Gastrocnemius medialis (tissue), 4 donors: Measurements from ENCODE around the gene OCEL1. TPM values are rescaled to one million over a fixed set of nuclear protein-coding genes. Genes with fewer than 3 reads are reported as not detected.
A peak's percentile ranks its signal among the peaks of the same experiment; 100 is the strongest.

Source experiments
- ATAC-seq, 2 donors: fragments of 150-250 bp; one replicate each; pipeline ENCODE4 v1.9.1; 2016
- DNase-seq, 2 donors: peaks; one replicate each; pipeline ENCODE4 v3.0.0-alpha.2; 2019
- H3K27ac ChIP-seq, 4 donors: fragments of 200-600 bp; sonication (generic); 1 replicate in 1 of 4; 2 replicates in 3 of 4; pipeline ENCODE4 v1.5.1; 2016 to 2018; ENCODE audit warnings: mild to moderate bottlenecking in 2 of 4, moderate library complexity in 1 of 4
- H3K27me3 ChIP-seq, 3 donors: fragments of 200-600 bp; sonication (generic) in 2 of 3; 1 replicate in 1 of 3; 2 replicates in 2 of 3; pipeline versions ENCODE4 v1.5.1 to v1.6.0; 2016 to 2019; ENCODE audit warnings: mild to moderate bottlenecking in 1 of 3, moderate library complexity in 1 of 3
- H3K36me3 ChIP-seq, 2 donors: fragments of 200-600 bp; sonication (generic) in 1 of 2; one replicate each; pipeline ENCODE4 v1.5.1; 2017 to 2018
- H3K4me1 ChIP-seq, 2 donors: fragments of 200-600 bp; sonication (generic) in 1 of 2; one replicate each; pipeline ENCODE4 v1.5.1; 2016 to 2017; ENCODE audit warnings: mild to moderate bottlenecking in 2 of 2
- H3K4me3 ChIP-seq, 4 donors: fragments of 200-600 bp; sonication (generic) in 3 of 4; 1 replicate in 1 of 4; 2 replicates in 3 of 4; pipeline ENCODE4 v1.5.1; 2016 to 2019; ENCODE audit warnings: mild to moderate bottlenecking in 2 of 4
- H3K9me3 ChIP-seq, 3 donors: fragments of 200-600 bp; sonication (generic) in 2 of 3; 1 replicate in 1 of 3; 2 replicates in 2 of 3; pipeline ENCODE4 v1.5.1; 2016 to 2019
- POLR2A ChIP-seq, 2 donors: fragments of 450-650 bp; IDR thresholded peaks; one replicate each; pipeline ENCODE4 v1.6.1; 2017; ENCODE audit warnings: antibody characterized with exemption in 2 of 2, mild to moderate bottlenecking in 2 of 2, moderate library complexity in 2 of 2
- in situ Hi-C, 4 donors: fragments of 200-750 bp; cut with MboI; loops; one replicate each; pipeline versions ENCODE4 v1.15.0 to v1.8.0; 2017; ENCODE audit warnings: low sequenced_read_pairs in 4 of 4
- intact Hi-C: fragments of 100-400 bp; cut with DNase I; formaldehyde crosslinking; loops from one replicate; pipeline ENCODE4 v1.15.1; 2023; ENCODE audit warnings: low total_unique reads
- total RNA-seq, 4 donors: library from RNA; depleted of rRNA; stranded (reverse); fragments of >200 nt; gene quantifications; one replicate each; pipeline versions ENCODE4 v1.1.0 to v1.2.3, GENCODE V29; 2016
- TF ChIP-seq, protein P1 (sequence below), 5 experiments: fragments of 450-650 bp in 3 of 5; fragments of 200-600 bp in 2 of 5; sonication (generic) in 2 of 5; IDR thresholded peaks in 4 of 5; conservative IDR thresholded peaks in 1 of 5; 1 replicate in 4 of 5; 2 replicates in 1 of 5; pipeline ENCODE4 v1.5.1; 2016 to 2019; ENCODE audit warnings: antibody characterized with exemption in 5 of 5, mild to moderate bottlenecking in 3 of 5, moderate library complexity in 3 of 5

The OCEL1 gene
- total RNA-seq, 4 donors from 2014 or later: 3.3 to 5.8 (median 4.5) TPM

- ATAC-seq: no peak
- no peak overlapping the region for H3K27ac ChIP-seq
- no peaks in the 10 kb centered on the region for H3K27me3 ChIP-seq
- H3K4me1 ChIP-seq: peaks cover 9 to 14% of the 10 kb centered on the region in 2 donors
- intact Hi-C loops (loop anchor here (10.0 kb wide), 1 partner anchor 716 kb away; the partner anchor contains the start of gene CCDC124), in situ Hi-C loops (no loop called here)
- no peak for DNase-seq
- no peak overlapping the region for H3K4me3 ChIP-seq
- no peaks in the 10 kb centered on the region for H3K9me3 ChIP-seq
- peaks cover 0 to 16% of the 10 kb centered on the region in 2 donors for H3K36me3 ChIP-seq
- TF ChIP-seq, protein P1, sequence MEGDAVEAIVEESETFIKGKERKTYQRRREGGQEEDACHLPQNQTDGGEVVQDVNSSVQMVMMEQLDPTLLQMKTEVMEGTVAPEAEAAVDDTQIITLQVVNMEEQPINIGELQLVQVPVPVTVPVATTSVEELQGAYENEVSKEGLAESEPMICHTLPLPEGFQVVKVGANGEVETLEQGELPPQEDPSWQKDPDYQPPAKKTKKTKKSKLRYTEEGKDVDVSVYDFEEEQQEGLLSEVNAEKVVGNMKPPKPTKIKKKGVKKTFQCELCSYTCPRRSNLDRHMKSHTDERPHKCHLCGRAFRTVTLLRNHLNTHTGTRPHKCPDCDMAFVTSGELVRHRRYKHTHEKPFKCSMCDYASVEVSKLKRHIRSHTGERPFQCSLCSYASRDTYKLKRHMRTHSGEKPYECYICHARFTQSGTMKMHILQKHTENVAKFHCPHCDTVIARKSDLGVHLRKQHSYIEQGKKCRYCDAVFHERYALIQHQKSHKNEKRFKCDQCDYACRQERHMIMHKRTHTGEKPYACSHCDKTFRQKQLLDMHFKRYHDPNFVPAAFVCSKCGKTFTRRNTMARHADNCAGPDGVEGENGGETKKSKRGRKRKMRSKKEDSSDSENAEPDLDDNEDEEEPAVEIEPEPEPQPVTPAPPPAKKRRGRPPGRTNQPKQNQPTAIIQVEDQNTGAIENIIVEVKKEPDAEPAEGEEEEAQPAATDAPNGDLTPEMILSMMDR (IDR thresholded peaks at IDR 0.05 in 4 of 5, conservative IDR thresholded peaks at IDR 0.05 in 1 of 5): no peak
- TF ChIP-seq POLR2A (IDR thresholded peaks at IDR 0.05): no peak
These were observed 6.7 kb upstream of the OCEL1 start for GRCh38 chr19:17219286-17219685.

DNA sequence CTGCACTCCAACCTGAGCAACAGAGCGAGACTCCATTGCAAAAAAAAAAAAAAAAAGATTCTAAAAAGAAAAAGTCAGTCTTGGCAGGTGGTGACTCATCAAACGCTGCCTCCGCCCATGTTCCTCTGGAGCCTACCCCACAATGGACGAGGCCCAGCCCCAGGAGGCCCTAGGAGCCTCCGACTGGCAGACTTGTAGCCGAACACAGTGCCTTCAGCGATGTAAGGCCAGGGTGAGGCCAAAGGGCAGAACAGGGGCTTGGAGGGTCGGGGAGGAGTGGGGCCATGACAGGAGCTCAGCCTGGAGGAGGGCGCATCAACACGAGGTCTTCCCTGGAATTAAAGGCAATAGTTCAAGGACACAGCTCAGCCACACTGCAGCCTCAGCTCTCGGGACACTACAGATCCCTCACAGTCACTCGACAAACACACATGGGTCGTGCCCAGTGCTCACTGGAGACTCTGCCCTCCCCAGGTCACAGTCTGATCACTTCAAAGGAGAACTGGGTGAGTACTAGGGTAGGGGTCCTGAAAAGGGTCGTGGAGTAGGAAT lies 5.7 kb upstream of the OCEL1 start:
- H3K4me3 ChIP-seq: no peak overlapping the region
- no peak for ATAC-seq
- no peak for DNase-seq
- intact Hi-C loops: no loop called here
- peaks cover 4 to 7% of the 10 kb centered on the region in 2 donors for H3K4me1 ChIP-seq
- no peaks in the 10 kb centered on the region for H3K9me3 ChIP-seq
- TF ChIP-seq, protein P1 (IDR thresholded peaks at IDR 0.05 in 4 of 5, conservative IDR thresholded peaks at IDR 0.05 in 1 of 5): no peak
- no peak for TF ChIP-seq POLR2A (IDR thresholded peaks at IDR 0.05)
- peaks cover 0 to 16% of the 10 kb centered on the region in 2 donors for H3K36me3 ChIP-seq
- no peak overlapping the region for H3K27ac ChIP-seq
- in situ Hi-C loops: no loop called here
- no peaks in the 10 kb centered on the region for H3K27me3 ChIP-seq

DNA sequence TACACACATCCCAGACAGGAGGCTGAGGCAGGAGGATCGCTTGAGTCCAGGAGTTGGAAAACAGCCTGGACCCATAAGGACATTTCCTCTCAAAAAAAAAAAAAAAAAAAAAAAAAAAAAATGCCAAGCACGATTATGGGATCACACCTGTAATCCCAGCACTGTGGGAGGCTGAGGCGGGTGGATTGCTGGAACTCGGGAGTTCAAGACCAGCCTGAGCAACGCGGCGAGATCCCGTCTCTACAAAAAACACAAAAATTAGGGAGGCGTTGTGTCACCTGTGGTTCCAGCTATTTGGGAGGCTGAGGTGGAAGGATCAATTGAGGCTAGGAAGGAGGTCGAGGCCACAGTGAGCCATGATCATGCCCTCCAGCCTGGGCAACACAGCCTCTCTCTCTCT lies 973 bp upstream of the OCEL1 start:
- no peaks in the 10 kb centered on the region for H3K36me3 ChIP-seq
- ATAC-seq (no peak), DNase-seq (no peak)
- H3K9me3 ChIP-seq: no peaks in the 10 kb centered on the region
- peak overlapping the region in 1 of 4 donors; percentile 77 for H3K4me3 ChIP-seq
- H3K27me3 ChIP-seq: no peaks in the 10 kb centered on the region
- TF ChIP-seq, protein P1 (IDR thresholded peaks at IDR 0.05 in 4 of 5, conservative IDR thresholded peaks at IDR 0.05 in 1 of 5): no peak
- no peak for TF ChIP-seq POLR2A (IDR thresholded peaks at IDR 0.05)
- H3K4me1 ChIP-seq: peaks cover 8 to 13% of the 10 kb centered on the region in 2 donors
- in situ Hi-C loops (no loop called here), intact Hi-C loops (loop anchor here (5.0 kb wide), 1 partner anchor 88 kb away; no protein-coding TSS in a partner anchor)
- H3K27ac ChIP-seq: no peak overlapping the region

GRCh38 chr19:17227798-17228367 lies 1.9 kb downstream of the OCEL1 start:
- Histone ChIP-seq H3K4me3 (no peak overlapping the region), H3K9me3 (no peaks in the 10 kb centered on the region), H3K4me1 (peaks cover 8 to 13% of the 10 kb centered on the region in 2 donors), H3K27me3 (no peaks in the 10 kb centered on the region), H3K36me3 (peaks cover 0 to 14% of the 10 kb centered on the region in 2 donors), H3K27ac (peak overlapping the region in 3 of 4 donors; percentile 87 to 91 (median 91))
- intact Hi-C loops: loop anchor here (5.0 kb wide), 1 partner anchor 91 kb away; no protein-coding TSS in a partner anchor
- in situ Hi-C loops: no loop called here
- ATAC-seq (no peak), DNase-seq (peak in 1 of 2 donors; percentile 62)
- TF ChIP-seq, protein P1 (IDR thresholded peaks at IDR 0.05 in 4 of 5, conservative IDR thresholded peaks at IDR 0.05 in 1 of 5): no peak
- no peak for TF ChIP-seq POLR2A (IDR thresholded peaks at IDR 0.05)
